Measurements from ENCODE around the gene DIDO1.

The DIDO1 gene

DNA sequence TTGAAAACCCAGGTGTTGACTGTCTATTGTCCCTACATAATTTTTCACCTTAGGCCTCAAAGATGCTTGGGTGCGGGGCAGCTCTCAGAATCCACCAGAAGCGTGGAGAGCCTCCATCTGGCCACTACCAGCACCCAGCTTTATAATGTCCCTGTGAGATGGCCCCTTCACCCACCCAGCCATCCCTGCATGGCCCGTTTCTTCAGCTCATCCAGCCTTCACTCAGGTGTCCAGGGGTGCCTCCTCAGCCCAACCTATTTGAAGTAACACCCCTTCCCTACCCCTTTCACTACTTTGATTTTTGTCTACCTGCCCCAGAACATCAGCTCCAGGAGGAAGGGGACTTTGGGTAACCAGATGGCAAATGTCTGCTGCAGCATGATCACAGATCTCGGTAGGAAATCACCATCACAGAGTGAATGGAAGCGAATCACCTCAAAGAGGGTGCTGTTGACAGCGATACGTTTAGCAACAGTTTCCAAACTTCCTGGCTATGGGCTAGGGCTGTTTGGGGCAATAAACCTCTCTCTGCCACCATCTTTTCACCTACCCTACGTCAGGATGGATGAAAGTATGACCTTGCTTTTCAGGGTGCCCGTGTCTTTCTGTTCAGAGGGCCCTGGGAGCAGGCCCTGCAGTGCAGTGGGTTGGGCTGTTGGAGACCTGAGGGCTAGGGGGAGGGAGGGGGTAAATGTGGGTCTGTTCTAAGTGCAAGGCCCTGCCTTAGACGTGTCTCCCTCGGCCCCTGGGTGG lies 25.0 kb upstream of the DIDO1 start:
- in situ Hi-C loops (cut with MboI; ENCODE audit: low sequenced_read_pairs), result no loop called here

DNA sequence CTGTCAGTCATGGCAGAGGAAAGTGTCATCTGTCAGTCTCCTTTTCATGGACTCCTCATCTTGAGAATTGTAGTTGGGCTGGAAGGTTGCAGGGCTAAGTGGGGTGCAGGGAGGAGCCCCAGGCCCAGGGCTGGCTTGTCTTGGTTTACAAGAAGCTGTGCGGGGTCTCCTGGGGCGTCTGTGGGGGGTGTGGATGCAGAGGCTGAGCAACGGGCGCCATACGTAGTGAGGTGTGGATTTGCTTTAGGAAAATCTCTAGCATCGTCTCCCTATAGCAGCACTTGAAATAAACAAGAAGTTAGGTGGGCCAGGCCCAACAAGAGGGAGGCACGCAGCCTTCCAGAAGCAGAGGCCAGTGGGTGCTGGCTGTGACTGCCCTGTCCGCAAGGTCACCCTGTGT lies 24.4 kb upstream of the DIDO1 start:
- in situ Hi-C loops (cut with MboI; ENCODE audit: low sequenced_read_pairs), result no loop called here

DNA sequence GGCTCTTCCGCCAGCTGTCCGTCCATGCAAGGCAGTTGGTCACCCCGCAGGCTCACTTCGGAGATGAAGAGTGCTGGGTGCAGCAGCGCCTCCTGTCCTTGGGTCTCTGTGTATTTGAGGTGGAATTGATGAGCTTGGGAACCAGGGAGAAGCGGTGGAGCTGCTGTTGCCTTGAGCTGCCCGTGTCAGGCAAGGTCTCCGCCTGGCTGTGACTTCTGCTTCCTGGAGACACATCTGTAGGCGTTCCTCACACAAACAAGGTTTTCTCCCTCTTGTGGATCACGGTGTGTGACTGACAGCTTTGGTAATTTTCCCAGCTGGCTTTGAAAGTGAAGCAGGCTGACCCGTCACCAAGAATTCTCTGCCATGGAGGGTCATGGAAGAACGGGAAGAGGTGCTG lies 23.7 kb upstream of the DIDO1 start:
- in situ Hi-C loops (cut with MboI; ENCODE audit: low sequenced_read_pairs), result no loop called here

DNA sequence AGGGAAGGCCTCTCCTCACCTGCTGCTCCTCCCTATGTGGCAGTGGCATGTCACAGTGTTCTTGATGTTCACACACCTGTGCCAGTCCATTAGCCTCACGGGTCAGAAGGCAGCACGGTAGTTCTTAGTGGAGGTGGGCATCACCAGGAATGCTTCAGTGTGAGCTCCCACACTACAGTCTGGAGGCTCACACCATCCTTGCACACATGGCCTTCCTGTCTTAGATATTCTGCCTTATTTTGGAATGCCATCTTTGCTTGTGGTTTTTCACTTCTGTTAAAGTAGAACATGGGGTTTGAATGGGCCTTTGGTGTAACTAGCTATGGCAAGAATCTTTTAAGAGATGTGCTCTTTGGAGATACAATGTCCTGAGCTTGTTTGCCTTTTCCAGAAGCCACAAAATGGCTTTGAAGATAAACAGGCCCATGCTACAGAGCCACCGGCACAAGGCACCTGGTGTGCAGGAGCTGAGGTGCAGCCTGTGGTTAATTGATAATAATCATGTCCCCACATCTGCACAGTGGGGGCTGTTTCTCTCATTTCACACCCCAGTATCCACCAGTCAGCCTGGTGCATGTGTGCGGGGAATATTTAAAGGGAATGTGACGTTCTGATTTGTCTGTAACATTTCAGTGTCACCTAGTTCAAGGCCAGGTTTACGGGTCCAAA lies 23.0 kb upstream of the DIDO1 start:
- in situ Hi-C loops (cut with MboI; ENCODE audit: low sequenced_read_pairs), result no loop called here

DNA sequence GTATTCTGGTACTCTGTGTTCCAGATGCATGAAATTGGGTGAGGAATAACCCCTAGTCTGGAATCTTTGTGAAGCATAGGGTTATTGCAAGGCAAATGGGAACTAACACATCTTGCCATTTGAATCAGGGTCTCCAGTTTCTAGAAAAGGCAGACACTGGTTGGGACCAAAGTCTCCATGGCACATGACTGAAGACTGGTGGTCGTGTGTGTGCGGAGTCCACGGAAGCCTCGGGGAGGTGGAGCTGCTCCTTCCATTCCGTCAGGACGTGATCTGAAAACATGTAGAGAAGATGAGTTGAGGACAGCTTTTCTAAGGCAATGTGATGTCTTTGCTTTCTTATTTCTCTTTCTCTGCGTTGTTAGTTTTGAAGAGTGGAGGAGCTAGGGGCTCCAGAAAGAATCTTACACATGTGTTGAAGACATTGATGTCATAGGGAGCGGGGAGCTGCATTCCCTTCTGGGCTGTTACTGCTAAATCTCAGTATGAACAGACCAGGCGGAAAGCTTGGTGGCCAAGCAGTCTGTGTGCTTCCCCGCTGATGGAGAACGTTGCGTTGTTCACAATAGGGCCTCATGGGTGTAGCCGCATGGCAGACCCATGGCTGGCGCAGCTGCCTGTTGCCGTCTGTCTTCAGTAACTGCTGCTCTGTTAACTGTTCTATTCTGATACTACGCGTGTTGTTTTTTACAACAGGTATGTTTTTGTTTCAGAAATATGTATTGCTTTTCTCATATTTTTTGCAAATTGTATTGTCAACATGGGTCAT lies 21.4 kb upstream of the DIDO1 start:
- in situ Hi-C loops (cut with MboI; ENCODE audit: low sequenced_read_pairs), result no loop called here

DNA sequence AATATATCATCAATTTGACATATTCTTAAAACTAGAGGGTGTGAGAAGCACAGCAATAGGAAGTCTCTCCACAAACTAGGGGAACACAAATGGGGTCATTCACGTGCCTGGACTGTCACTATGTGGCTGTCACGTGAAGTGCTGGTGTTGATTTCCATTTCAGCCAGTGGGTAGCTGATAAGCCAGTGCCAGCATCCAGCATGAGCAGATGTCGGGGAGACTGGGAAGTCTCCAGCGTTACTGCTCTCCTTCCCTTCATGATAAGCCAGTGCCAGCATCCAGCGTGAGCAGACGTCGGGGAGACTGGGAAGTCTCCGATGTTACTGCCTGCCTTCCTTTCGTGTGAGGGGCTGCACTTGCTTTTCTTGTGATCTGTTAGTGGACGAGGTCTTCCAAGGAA lies 20.6 kb upstream of the DIDO1 start:
- in situ Hi-C loops (cut with MboI; ENCODE audit: low sequenced_read_pairs), result no loop called here

DNA sequence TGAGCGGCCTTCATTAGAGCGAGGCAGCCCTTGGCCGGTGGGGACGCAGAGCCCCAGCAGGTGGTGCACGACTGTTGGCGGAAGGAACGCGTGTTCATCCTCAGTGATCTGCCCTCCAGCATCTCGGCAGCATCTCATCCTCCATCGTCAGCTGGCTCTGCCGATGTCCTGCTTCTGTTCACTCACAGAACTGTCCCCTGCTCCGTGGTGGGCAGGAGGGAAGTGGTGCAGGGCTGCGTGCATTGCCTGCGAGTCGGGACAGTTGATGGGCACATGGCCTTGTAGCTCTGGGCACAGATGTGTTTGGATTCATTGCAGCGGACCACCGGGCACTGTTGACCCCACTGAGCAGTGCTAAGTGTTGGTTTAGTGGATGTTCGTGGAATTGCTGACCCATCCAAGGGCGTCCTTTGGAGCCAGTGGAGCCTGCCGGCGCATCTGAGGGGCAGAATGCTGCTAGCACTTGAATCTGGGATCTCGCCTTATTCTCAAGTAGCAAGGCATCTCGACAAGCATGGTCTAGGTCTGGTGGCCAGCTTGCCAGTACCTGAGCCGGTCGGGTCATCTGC lies 19.6 kb upstream of the DIDO1 start:
- in situ Hi-C loops (cut with MboI; ENCODE audit: low sequenced_read_pairs), result no loop called here

DNA sequence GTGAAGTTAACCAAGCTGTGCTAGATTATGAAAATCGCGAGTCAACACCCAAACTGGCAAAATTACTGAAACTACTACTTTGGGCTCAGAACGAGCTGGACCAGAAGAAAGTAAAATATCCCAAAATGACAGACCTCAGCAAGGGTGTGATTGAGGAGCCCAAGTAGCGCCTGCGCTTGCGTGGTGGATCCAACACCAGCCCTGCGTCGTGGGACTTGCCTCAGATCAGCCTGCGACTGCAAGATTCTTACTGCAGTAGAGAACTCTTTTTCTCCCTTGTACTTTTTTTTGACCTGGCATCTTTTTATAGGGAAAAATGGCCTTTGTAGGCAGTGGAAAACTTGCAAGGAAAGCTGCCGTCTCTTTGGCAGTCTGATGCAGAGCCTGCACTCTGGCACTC lies 18.4 kb upstream of the DIDO1 start:
- in situ Hi-C loops (cut with MboI; ENCODE audit: low sequenced_read_pairs), result no loop called here

DNA sequence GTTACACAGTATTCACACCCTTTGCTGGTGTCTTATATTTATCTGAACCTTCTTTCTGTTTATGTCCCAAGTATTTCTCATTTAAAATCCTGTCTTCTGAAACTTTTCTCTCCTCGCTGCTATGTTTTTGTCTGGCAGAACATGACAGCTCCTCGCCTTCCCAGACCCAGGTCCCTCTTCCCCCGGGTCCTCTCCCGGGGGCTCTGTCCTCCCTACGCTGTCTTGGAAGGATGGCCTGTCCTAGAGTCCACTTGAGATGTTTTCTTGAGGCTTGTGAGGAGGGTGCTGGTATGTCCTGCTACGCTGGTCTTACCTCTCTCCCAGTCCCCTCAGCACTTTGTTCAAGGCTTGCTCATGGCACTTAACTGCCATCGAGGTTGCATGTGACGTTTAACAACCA lies 17.9 kb upstream of the DIDO1 start:
- in situ Hi-C loops (cut with MboI; ENCODE audit: low sequenced_read_pairs), result no loop called here

DNA sequence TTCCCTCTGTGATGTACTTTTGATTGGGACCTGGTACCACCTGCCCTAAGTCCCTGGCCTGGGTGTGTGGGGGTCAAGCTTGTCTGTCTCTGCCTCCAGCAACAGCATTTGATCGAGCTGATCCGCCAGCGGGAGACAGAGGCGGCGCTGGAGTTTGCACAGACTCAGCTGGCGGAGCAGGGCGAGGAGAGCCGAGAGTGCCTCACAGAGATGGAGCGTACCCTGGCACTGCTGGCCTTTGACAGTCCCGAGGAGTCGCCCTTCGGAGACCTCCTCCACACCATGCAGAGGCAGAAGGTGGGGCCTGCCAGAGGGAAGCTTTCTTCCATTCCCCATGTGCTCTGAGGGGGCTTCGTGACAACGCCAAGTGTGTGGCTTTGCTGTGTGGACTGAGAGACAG lies 17.1 kb upstream of the DIDO1 start:
- in situ Hi-C loops (cut with MboI; ENCODE audit: low sequenced_read_pairs), result no loop called here

DNA sequence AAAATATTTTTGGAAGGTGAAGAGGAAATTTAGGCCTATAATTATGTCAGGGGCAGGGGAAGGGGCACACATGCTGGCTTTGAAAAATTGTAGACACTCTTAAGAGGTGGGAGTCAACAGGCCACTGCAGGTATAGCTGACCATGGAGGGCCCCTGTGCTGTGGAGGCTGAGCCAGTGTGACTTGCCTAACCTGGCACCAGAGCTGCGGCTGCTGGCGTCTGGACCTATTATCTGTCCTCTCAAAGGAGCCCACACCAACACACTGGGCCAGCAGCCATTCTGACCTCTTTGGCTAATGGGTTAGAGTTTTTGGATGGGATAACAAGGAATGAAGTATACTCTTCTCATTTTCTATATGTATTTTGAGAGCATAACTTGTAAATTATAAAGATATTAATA lies 16.2 kb upstream of the DIDO1 start:
- in situ Hi-C loops (cut with MboI; ENCODE audit: low sequenced_read_pairs), result no loop called here

DNA sequence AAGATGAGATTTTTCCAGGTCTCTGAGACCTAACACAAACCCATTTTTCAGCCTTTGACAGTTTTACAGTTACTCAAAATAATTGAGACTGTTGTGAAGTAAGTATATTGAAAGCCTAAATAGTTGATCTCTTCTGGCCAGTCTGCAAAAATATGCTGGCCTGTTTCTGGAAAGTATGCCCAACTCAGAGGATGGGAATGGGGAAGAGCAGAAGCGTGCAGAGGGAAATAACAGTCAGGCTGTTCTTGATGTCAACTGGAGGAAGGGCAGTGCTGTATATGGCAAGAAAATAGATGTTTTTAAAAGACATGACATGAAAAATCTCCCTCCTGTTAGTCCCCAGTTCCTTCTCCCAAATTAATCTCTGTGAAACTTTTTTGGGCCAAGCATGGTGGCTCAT lies 15.5 kb upstream of the DIDO1 start:
- in situ Hi-C loops (cut with MboI; ENCODE audit: low sequenced_read_pairs), result no loop called here

DNA sequence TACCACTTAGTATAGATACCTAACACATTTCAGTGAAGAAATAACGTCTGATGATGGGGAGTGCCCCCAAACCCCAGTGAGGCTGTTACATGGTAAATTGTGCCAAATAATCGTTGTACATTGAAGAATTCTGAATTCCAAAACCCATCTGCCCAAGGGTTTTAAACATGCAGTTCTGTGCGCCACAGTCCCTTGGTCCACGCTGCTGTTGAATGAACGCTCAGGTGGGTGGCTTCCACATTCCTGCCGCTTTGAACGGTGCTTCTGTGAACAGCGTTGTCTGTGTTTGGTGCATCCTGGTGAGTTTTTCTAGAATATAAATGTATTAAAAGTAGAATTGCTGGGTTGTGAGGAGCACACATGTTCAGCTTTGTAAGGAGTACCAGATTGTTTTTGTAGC lies 14.6 kb upstream of the DIDO1 start:
- in situ Hi-C loops (cut with MboI; ENCODE audit: low sequenced_read_pairs), result no loop called here

DNA sequence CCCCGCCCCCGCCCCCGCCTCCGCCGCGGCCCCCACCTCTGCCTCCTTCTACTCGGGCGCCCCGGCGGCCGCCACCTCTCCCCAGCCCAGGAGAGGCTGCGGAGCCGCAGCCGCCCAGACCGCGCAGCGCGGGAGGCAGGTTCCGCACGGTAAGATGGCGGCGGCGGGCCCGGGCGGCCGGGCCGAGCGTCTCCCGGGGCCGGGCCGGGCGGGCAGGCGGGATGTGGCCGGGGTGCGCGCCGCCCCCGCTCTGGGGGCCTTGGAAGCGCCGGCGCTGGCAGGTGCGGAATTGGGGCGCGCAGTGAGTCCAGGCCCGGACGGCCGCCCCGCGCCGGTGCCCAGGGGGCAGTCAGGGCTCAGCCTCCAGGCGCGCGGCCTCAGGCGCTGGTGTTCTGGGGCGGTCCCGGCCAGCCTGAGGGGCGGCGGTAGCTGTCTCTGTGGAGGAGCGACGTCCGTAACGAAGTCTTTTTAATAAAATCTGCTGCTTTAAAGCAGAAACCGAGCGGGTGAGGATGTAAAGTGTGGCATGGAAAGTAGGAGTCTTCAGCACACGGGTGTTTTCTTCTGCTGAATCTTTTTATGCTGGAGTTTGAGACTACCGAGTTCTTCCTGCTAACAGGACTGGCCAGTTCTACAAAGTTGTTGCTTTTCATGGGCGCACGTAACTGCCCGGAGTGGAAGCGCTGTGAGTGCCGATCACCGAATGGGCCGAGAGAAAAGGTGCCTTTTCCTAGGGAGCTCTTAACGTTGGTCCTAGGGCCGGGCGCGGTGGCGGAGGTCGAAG lies 12.0 kb upstream of the DIDO1 start, which contains the start of gene GID8:
GID8 (plus strand) TSS at position 43 of the 784 bp plus-strand sequence. CDS start 3,356 bp downstream, outside the sequence.
- in situ Hi-C loops (cut with MboI; ENCODE audit: low sequenced_read_pairs), result no loop called here

DNA sequence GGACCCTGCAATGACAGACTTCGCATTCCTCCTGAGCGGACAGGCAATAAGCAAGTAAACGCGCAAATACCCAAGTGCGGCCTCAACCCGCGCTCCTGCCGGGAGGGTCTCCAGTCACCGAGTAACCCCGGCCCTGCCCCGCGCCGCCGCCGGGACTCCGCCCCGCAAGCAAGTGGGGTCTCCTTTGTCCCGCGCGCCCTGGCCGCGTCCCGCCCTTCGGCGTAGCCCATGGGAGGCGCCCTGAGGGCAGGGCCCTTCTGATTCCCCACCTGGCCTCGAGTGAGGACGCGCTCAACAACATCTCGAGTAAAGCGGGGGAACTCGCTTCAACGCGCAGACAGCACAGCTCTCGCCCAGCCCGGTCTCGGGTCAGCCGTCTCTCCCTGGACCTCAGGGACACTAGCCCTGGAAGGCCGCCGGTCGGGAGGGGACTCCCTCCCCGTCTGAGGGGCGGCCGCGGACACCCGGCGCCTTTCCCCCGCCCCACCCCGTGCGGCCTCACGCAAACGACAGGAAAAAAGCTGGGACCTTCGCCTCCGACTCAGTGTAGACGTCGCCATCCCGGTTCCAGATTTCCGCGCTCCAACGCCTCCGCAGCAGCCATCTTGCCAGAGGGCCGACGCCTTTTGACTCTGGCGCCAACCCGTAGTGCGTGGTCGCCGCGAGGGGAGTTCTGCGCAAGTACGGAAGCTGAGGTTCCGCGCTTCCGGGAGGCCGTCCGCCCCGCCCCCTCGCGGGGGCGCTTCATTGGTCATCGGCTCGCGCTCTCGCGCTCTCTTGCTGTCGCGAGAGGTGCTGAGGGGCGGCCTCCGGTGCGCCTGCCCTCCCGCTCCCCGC lies 11.2 kb upstream of the DIDO1 start:
- in situ Hi-C loops (cut with MboI; ENCODE audit: low sequenced_read_pairs), result no loop called here

DNA sequence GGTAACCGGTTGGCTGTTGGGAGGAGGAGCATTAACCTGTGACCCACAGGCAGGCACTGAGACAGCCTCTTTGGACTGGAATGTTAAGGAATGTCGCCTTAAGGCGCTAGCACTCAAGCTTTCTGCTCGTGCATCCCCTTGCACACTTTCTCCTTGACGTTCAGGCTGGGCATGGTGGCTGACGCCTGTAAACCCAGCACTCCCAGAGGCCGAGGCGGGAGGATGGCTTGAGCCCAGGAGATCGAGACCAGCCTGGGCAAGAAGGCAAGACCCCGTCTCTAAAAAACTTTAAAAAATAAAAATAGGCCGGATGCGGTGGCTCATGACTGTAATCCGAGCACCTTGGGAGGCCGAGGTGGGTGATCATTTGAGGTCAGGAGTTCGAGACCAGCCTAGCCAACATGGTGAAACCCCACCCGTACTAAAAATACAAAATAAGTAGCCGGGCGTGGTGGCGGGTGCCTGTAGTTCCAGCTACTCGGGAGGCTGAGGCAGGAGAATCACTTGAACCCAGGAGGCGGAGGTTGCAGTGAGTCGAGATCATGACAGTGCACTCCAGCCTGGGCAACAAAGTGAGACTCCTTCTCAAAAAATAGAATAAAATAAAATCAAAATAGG lies 9.8 kb upstream of the DIDO1 start:
- in situ Hi-C loops (cut with MboI; ENCODE audit: low sequenced_read_pairs), result no loop called here

DNA sequence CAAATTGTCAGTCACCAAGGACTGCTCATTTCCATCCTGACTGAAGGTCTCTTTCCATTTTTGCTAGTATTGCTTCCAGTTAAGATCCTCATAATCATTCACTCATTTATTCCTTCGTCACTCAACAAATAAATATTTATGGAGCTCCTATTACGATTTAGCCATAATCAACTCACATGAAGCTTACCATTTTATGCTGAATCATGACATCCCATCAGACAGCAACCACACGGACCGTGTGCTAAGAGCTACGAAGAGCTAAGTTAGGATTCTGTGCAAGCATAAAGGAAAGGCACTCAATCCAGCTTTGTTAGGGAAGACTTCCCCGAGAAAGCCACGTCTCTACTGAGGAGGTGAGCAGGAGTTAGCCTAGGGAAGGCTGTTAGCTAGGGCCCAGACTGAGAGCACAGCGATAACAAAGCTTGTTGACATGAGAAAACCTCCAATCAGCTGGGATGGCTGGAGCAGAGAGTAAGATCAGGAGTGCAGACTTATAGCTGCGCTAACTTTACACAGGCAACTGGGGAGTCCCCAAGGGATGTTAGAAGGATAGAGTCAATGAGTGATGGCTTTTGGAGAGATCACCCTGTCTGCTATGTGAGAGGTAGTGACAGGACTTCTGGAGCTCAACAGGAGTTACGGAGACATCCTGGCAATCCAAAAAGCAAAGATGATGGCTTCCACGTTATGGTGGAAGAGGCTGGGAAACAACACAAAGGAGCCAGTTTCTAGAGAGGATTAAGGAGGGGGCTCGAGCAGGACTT lies 9.1 kb upstream of the DIDO1 start:
- in situ Hi-C loops (cut with MboI; ENCODE audit: low sequenced_read_pairs), result no loop called here

DNA sequence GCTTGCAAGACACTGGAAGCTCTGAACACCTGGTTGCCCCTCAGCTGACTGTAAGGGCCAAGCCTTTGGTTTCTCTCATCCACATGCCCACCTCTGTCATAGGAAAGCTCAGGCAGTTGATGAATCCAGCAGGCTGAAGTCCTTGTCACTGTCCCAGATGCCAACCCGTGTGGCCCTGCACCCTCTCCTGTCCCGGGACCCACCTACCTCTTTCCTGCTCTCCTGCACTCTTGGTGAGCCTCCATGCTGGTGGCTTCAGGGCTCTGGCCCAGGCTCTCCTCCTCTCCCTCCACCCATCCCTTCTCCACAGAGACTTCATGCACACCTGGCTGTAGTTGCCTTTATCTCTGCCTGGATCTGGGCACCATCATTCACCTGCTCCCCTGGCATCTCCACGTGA lies 7.7 kb upstream of the DIDO1 start:
- in situ Hi-C loops (cut with MboI; ENCODE audit: low sequenced_read_pairs), result no loop called here

DNA sequence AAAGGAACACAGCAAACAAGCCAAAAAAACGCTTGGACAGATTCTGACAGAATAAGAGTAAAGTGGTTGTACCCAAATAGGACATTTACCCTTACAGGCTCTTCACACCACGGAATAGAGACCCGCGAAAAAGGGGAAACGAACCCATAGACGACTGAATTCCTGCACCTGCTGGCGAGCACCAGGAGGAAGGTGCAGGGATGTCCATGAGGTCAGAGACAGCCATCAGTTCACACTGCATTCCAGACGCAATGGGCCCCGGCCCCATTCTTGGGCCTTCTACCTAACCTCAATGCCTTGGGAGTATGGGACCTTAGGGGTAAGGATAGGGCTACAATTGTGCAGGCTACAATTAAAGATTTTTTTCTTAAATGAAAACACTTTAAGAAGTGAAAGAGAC lies 5.2 kb upstream of the DIDO1 start:
- in situ Hi-C loops (cut with MboI; ENCODE audit: low sequenced_read_pairs), result no loop called here
